ENCODE results near the gene MAP3K14. TPM values are rescaled to one million over a fixed set of nuclear protein-coding genes. Genes with fewer than 3 reads are reported as not detected.

The MAP3K14 gene
- total and polyA plus RNA-seq, 2 of the 4 experiments (the other 2 are of a cell fraction) = 4.1 to 21.7 TPM

DNA sequence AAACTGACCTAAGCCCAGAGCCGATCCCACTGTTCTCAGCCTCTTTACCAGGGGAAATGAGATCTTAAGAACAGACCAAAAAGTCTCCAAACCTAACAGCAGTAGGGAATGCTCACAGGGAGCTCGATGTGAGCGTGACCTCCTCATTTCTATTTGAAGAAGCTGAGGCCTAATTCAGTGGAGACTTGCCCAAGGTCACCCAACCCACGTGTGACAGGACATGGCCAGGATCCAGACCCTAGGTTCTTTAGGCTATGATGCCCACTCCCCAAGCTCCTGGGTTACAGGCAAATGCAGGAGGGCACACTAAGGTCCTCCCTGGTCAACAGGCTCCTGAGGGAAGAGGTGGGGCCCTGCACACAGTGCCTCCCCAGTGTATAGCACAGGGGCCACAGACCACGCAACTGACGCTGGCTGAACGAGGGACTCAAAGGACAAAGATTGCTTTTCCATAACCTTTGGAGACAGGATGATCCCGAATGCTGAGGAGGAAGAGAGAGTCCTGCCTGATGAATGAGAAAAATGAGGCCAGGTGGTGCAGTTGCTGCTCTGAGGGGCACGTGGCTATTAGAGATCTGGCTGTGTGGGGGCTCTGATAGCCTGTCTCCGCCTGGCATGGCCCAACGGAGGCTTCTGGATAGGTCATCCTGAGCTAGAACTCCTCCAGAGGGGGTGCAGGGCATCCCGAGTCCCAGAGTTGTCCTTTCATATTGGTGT, 24.0 kb downstream of the MAP3K14 start:
- dilution Hi-C loops (cut with HindIII; ENCODE audit: low sequenced_read_pairs, unreplicated experiment) (no loop called here), intact Hi-C loops (cut with micrococcal nuclease) (loop anchor here (5.0 kb wide), 1 partner anchor 94 kb away; no protein-coding TSS in a partner anchor), in situ Hi-C loops (cut with MboI; ENCODE audit: low sequenced_read_pairs) (no loop called here)
- Histone ChIP-seq H3K4me3 (ENCODE audit: insufficient read depth, low read depth, low read length) (no peak overlapping the region), H4K20me1 (ENCODE audit: insufficient read depth, low read length) (peaks cover 72% of the 10 kb centered on the region), H2BK5ac (ENCODE audit: low read depth, low read length, poor library complexity, severe bottlenecking) (peak overlapping the region; percentile 11), H3K18ac (ENCODE audit: low read depth, low read length) (0 out of 2 replicates have a peak overlapping the region, but pooled peaks have one; percentile 2), H3K9me3 (ENCODE audit: control insufficient read depth, insufficient read depth, low read length) (no peaks in the 10 kb centered on the region), H2BK20ac (ENCODE audit: low read depth, low read length) (peak overlapping the region; percentile 21; the same call in 1 of the 2 replicates), H3K14ac (replicated peaks; ENCODE audit: low read depth, low read length) (peak overlapping the region; percentile 66; the same call in 1 of the 2 replicates), H4K91ac (ENCODE audit: insufficient read depth, low read depth, low read length) (peak overlapping the region; percentile 45; the same call in 1 of the 2 replicates), H3K27me3 (ENCODE audit: control insufficient read depth, insufficient read depth, low read length) (no peaks in the 10 kb centered on the region), H2BK15ac (ENCODE audit: low read depth, low read length) (0 out of 3 replicates have a peak overlapping the region, but pooled peaks have one; percentile 9), H3K9ac (ENCODE audit: low read depth, low read length) (no peak overlapping the region), H3K4ac (ENCODE audit: low read depth, low read length) (peak overlapping the region; percentile 59), H2BK120ac (ENCODE audit: low read depth, low read length) (no peak overlapping the region; the same call in 1 of the 2 replicates), H4K5ac (ENCODE audit: low read depth, low read length) (no peak overlapping the region), H3K79me1 (ENCODE audit: low read depth in 1 of 2, low read length in 2 of 2) (peaks cover 43 to 85% of the 10 kb centered on the region in 2 experiments), H3K56ac (ENCODE audit: extremely low read depth, insufficient read depth, low read length) (no peak overlapping the region), H3K27ac (ENCODE audit: insufficient read depth, low read length) (peak overlapping the region; percentile 4; the same call in 1 of the 2 replicates), H3K4me2 (ENCODE audit: low read depth, low read length) (no peak overlapping the region; the same call in 1 of the 2 replicates), H4K8ac (ENCODE audit: low read depth in 2 of 2, low read length in 2 of 2) (peak overlapping the region in 1 of 2 experiments; percentile 46; a peak in 1 of 4 replicates), H3K9me1 (ENCODE audit: insufficient read depth, low read length) (peaks cover 53% of the 10 kb centered on the region), H3K23ac (ENCODE audit: low read depth, low read length) (peak overlapping the region; percentile 68), H2AFZ (replicated peaks; ENCODE audit: low read length, poor library complexity) (peak overlapping the region; percentile 48), H3K36me3 (ENCODE audit: control insufficient read depth, insufficient read depth, low read length) (peaks cover 25% of the 10 kb centered on the region), H2AK5ac (ENCODE audit: low read depth, low read length) (peak overlapping the region; percentile 83), H2AK9ac (replicated peaks; ENCODE audit: low read depth, low read length, poor library complexity) (peak overlapping the region; percentile 60), H3K4me1 (ENCODE audit: control insufficient read depth, insufficient read depth, low read length) (peaks cover 38% of the 10 kb centered on the region)
- CTCF ChIA-PET = interaction anchor here (0.5 to 1.6 kb wide), 6 partner anchors 10 to 92 kb away, joined by 3 to 7 read pairs (median 4); no protein-coding TSS in a partner anchor
- POLR2A ChIA-PET (ENCODE audit: unreplicated experiment) = no interaction called here
- no peak for DNase-seq
- no peak for ATAC-seq (ENCODE audit: low read depth)
- 75% methylated on average over 4 of the region's 12 CpGs; no CpG with 5 or more reads in 1 of the 2 experiments for WGBS, 2 experiments (ENCODE audit: extremely low coverage in 2 of 2, insufficient read length in 1 of 2)
- no TSS peak for BruUV-seq (replicated peaks)
- TF ChIP-seq POLR2A (IDR thresholded peaks at IDR 0.05; ENCODE audit: low read depth, low read length) (no peak), MAZ (IDR thresholded peaks at IDR 0.05; ENCODE audit: borderline replicate concordance, low read depth, low read length) (no peak), RAD21 (IDR thresholded peaks at IDR 0.05; ENCODE audit: low read length) (no peak), RCOR1 (IDR thresholded peaks at IDR 0.05; ENCODE audit: insufficient replicate concordance, low read length) (no peak), BHLHE40 (IDR thresholded peaks at IDR 0.05; ENCODE audit: low read depth, low read length) (no peak), MXI1 (IDR thresholded peaks at IDR 0.05; ENCODE audit: borderline replicate concordance, low read depth, low read length) (no peak), CHD1 (IDR thresholded peaks at IDR 0.05; ENCODE audit: low read depth, low read length) (no peak), CTCF (conservative IDR thresholded peaks at IDR 0.05; ENCODE audit: low read depth, low read length) (no peak), ELK1 (IDR thresholded peaks at IDR 0.05; ENCODE audit: borderline replicate concordance, low read depth, low read length) (no peak), MAFK (IDR thresholded peaks at IDR 0.05; ENCODE audit: low read depth, low read length) (no peak), FOS (IDR thresholded peaks at IDR 0.05; ENCODE audit: low read depth, low read length) (no peak), NFE2L2 (IDR thresholded peaks at IDR 0.05; ENCODE audit: low read depth, low read length) (no peak), RFX5 (IDR thresholded peaks at IDR 0.05; ENCODE audit: low read depth, low read length) (no peak)
- TF ChIP-seq, protein P1, sequence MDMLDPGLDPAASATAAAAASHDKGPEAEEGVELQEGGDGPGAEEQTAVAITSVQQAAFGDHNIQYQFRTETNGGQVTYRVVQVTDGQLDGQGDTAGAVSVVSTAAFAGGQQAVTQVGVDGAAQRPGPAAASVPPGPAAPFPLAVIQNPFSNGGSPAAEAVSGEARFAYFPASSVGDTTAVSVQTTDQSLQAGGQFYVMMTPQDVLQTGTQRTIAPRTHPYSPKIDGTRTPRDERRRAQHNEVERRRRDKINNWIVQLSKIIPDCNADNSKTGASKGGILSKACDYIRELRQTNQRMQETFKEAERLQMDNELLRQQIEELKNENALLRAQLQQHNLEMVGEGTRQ (IDR thresholded peaks at IDR 0.05; ENCODE audit: low read depth, low read length) = no peak
